Measurements from ENCODE around the gene TEDDM1.
A peak's percentile ranks its signal among the peaks of the same experiment; 100 is the strongest.

Gene TEDDM1

DNA sequence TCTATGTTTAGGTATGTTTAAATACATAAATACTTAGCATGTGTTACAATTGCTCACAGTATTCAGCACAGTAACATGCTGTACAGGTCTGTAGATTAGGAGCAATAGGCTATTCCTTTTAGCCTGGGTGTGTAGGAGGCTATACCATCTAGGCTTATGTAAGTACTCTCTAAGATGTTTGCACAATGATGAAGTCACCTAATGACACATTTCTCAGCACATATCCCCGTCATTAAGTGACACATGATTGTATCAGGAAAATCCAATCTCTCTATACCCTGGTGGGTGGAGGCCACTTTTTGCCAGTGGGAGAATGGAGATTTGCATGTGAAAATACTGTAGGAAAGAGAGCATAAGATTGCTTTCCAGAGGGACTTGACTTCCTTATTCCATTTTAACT, 5.5 kb upstream of the TEDDM1 start:
- DNase-seq (ENCODE audit: low read depth): no peak

DNA sequence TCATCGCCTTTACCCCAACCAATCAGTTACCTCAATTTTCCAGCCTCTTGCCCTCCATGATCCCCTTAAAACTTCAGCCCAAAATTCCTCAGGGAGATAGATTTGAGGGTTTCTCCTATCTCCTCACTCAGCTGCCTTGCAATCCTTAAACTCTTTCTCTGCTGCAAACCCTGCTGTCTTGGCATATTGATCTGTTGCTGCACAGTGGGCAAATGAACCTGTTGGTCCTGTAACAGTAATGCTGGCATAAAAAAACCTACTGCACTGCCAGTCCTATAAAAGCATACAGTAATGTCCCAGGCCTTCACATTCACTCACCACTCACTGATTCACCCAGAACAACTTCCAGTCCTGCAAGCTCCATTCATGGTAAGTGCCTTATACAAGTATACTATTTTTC, 5.1 kb upstream of the TEDDM1 start:
- no peak for DNase-seq (ENCODE audit: low read depth)

- DNase-seq (ENCODE audit: low read depth): no peak
These were observed 4.3 kb upstream of the TEDDM1 start for GRCh38 chr1:182404781-182405180.

GRCh38 chr1:182397653-182398393, 2.6 kb downstream of the TEDDM1 start:
- DNase-seq (ENCODE audit: low read depth): no peak

DNA sequence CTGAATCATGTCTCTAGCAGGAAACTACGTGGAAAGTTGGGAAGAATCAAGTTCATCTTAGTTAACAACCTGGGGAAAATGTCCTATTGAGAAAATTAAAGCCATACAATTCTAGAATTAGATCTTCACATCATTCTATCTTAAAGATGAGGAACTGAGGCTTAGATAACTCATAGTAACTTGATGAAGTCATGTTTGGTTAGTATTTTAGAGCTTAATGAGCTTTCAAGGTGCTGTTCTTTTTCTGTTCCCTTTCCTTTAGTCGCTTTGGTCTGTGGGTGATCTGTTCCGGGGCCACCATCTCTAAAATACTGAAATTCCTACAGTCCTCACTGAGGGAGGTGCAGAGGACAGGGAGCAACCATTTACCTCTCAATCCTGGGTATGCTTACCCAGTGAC, 4.6 kb downstream of the TEDDM1 start:
- DNase-seq (ENCODE audit: low read depth): no peak

- no peak for DNase-seq (ENCODE audit: low read depth)
These were observed 6.3 kb downstream of the TEDDM1 start for GRCh38 chr1:182394055-182394775.

GRCh38 chr1:182392050-182393028, 8.1 kb downstream of the TEDDM1 start:
- no peak for DNase-seq (ENCODE audit: low read depth)

- peak; percentile 61 for DNase-seq (ENCODE audit: low read depth)
These were observed 9.0 kb downstream of the TEDDM1 start, which contains the start of gene GLUL for GRCh38 chr1:182391362-182392049. Gene GLUL (minus strand): TSS chr1:182391790. CDS start chr1:182388737, 3,053 bp downstream.

DNA sequence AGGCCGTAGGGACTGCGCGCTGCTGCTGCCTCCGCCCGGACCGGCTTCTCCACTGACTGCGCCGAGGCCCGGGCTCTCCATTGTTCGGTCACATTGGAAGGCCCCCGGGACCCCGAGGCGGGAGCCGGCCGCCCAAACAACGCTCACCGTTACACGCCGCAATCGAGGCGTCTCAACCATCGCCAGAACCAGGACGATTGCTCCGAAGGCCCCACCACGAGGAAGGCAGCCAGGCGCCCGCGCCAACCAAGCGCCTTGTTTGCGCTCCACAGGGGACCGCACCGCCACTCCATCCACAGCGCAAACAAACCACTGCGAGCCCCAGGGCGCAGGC, 9.5 kb downstream of the TEDDM1 start:
- DNase-seq (ENCODE audit: low read depth): no peak

DNA sequence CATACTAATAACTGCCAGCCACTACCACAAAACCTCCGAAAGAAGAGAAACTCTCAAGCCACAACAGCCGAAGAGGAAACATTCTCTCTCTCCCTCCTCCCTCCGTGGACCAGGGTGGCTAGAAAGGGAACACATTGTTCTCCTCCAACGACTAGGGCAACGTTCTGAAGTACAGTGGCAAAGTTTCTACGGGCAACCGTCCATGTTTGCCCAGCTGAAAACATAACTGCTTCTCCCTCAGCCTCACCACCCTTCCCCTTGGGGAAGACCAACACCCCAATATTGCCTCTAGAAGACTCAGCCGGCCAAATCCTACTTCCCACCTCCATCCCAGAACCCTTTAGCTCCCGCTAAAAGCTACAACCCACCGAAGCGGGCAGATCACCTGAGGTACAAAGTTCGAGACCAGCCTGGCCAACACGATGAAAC, 10.8 kb downstream of the TEDDM1 start:
- DNase-seq (ENCODE audit: low read depth): no peak

DNA sequence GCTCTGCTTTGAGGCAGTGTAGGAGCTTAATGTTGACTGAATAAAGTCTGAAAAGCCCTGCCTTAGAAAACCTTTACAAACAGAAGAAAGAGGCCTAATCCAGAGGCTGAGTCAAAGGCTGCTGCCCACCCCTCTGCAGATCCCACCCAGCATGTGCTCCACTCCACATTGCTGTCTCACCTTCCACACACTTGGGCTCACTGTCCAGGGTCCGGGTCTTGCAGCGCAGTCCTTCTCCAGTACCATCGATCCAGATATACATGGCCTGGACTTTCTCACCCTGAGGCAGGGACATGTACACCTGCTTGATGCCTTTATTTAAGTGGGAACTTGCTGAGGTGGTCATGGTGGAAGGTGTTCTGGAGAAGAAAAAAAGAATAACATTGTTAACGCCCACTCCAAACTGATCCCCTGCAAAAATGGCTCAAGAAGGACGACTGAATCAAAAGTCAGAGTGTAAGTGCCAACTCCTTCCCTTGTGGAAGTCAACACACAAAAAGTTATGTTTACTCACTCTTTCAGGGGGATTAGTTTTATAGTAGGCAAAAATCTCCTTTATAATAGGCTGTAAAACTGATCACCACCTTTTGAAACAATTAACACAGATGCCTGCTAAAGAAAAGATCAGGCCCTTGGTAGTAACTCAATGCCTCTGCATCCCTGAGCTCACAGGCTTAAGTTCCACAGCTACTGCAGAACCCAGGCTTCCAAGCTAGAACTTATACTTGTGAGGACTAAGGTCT, 11.9 kb downstream of the TEDDM1 start:
- no peak for DNase-seq (ENCODE audit: low read depth)

- no peak for DNase-seq (ENCODE audit: low read depth)
These were observed 12.9 kb downstream of the TEDDM1 start for GRCh38 chr1:182387566-182387965.

DNA sequence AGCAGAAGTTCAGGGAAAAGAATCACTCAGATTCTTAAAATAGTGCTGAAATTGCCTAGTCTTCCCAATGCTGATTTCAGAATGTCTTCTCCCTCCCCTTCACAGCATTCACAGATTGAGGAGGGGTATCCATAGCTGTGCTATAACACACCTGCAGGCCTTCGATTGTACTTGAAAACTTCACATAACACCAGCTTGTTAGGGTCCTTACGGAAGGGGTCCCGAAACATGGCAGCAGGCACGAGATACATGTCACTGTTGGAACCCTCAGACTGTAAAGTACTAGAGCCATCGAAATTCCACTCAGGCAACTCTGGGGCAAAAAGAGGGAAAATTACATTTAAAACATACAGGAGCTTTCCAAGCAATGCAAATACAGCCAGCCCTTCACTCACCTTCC, 13.5 kb downstream of the TEDDM1 start:
- no peak for DNase-seq (ENCODE audit: low read depth)

DNA sequence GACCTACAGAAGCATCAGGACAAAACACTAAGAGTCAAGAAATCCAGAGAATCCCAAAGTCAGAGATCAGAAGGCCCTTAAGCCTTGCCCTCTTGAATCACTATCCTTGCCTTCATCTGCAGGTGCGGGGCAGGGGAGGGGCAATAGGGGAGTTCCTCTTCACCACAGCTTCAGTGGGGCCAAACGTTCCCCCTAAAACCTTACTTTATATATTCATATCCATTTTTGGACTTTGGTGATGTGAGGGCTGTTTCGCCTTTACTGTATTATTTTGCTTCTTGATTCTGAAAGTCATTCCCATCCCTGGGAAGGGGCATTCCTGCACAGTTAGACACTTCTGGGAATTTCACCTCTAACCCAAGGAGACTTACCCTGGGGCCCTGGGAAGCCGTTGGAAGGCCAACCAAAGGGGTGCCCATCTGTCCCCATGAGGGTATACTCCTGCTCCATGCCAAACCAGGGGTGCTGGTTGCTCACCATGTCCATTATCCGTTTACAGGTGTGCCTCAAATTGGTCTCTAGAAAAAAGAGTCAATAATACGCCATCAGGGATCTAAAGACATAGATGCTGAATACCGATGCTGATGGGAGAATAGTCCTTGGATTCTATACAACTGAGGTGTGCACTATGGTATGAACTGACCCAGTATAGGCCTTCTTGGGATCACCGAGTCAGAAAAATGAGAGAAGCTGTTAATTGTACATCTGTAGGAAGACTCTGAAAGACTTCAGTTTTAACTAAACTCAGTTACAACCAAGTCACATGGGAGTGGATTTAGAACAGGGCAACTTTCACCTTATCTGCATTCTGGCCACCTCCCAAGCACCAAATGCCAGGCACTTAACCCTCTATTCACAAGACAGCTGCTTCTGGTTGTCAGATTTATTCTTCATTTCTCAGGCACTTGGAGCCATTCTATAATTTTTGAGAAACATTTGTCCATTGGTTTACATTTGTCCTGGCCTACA, 14.3 kb downstream of the TEDDM1 start:
- DNase-seq (ENCODE audit: low read depth): no peak

- no peak for DNase-seq (ENCODE audit: low read depth)
These were observed 16.0 kb downstream of the TEDDM1 start for GRCh38 chr1:182384387-182384960.

GRCh38 chr1:182383934-182384333, 16.5 kb downstream of the TEDDM1 start:
- no peak for DNase-seq (ENCODE audit: low read depth)

DNA sequence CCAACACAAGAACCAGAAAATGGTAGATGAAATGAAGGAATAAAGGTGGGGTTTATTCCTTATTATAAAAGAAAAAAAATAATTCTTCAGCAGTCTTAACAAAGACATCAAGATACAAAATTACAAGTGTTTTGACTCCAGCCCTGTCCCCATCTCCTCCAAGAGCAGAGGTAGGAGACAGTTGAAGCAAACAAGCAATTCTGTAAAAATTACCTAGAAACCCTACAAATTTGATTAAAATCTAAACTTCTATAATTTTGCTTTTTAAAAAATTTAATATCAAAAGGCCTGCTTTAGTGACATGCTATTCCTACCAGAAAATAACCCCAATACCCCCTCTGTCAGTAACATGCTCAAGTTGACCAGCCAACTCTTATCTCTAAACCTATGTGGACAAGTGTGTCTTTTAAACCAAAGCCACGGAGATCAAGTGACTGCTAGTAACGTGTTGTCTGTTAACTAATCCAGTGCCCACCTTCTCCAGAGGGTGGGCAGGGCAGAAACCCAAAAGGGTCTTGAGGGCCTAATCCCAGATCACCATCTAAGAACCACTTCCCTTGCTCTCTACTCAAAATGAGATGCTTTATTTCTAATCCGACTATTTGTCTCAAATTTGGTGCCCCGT, 17.3 kb downstream of the TEDDM1 start:
- DNase-seq (ENCODE audit: low read depth): no peak

DNA sequence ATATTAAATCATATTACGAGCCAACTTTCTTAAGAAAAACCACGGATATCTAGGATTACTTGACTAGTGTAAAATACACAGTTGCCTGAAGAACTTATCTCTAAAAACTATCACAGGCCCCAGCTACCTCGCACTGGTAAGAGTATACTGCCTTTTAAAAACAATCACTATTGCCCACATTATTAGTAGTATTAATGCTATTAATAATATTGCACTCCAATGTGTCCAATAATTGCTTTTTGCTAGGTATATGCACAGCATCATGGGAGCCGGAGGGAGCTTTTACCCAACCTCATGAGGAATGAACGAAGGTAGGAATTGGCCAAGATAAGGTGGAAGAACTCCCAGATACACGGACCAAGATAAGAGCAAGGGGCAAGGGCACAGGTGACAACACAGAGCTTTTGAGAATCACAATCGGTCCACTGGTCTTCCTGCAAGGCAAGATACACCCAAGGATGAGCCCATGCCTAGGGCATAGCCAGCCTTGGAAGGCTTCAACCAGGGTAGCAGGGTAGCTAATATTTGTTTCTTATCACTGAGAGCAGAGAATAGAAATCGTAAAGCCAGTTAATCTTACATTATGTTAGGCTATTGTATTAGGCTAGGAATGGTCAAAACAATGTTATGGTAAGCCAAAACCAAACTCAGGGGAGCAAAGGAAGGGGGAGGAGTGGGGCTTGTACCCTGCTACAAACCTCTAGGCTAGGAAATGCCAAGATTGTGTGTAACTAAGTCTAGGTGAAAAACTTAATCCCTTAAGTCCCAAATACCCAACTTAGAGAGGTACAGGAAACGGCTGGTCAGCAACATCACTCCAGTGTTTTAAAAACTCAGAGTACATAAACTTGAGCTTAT, 18.3 kb downstream of the TEDDM1 start:
- DNase-seq (ENCODE audit: low read depth): no peak
